Vagina (tissue), 2 donors: ENCODE results near the gene SH3YL1. TPM values are rescaled to one million over a fixed set of nuclear protein-coding genes. Genes with fewer than 3 reads are reported as not detected.

ENCODE experiments used
- DNase-seq, 2 donors: peaks; one replicate each; pipeline ENCODE4 v3.0.0-alpha.2; 2017; ENCODE audit errors: extremely low spot score in 2 of 2
- H3K27ac ChIP-seq: fragments of 200-600 bp; sonication (generic); one replicate; pipeline ENCODE4 v1.5.1; 2019
- H3K27me3 ChIP-seq: fragments of 200-600 bp; sonication (generic); one replicate; pipeline ENCODE4 v1.5.1; 2019
- H3K36me3 ChIP-seq, 2 donors: fragments of 200-600 bp; sonication (generic); one replicate each; pipeline ENCODE4 v1.5.1; 2017 to 2019
- H3K4me1 ChIP-seq: fragments of 200-600 bp; sonication (generic); one replicate; pipeline ENCODE4 v1.5.1; 2019
- H3K4me3 ChIP-seq, 2 donors: fragments of 200-600 bp; sonication (generic); 1 replicate in 1 of 2; 2 replicates in 1 of 2; pipeline ENCODE4 v1.5.1; 2016 to 2019
- H3K9me3 ChIP-seq: fragments of 200-600 bp; sonication (generic); one replicate; pipeline ENCODE4 v1.5.1; 2019
- POLR2A ChIP-seq, 2 donors: fragments of 450-650 bp; IDR thresholded peaks; one replicate each; pipeline ENCODE4 v1.6.1; 2017; ENCODE audit warnings: antibody characterized with exemption in 2 of 2, mild to moderate bottlenecking in 2 of 2, moderate library complexity in 2 of 2
- POLR2AphosphoS5 ChIP-seq, 2 donors: sonication (generic); formaldehyde crosslinking; IDR thresholded peaks; one replicate each; pipeline ENCODE4 v1.9.0; 2017; ENCODE audit warnings: antibody characterized with exemption in 2 of 2, mild to moderate bottlenecking in 2 of 2, low read depth in 1 of 2; ENCODE audit not compliant: insufficient read depth in 1 of 2
- intact Hi-C: fragments of 100-400 bp; cut with DNase I; formaldehyde crosslinking; loops from one replicate; pipeline ENCODE4 v1.15.1; 2023
- total RNA-seq: library from RNA; depleted of rRNA; stranded (reverse); fragments of >200 nt; gene quantifications from one replicate; pipeline ENCODE4 v1.2.3, GENCODE V29; 2016
- TF ChIP-seq, protein P1 (sequence below), 3 experiments: fragments of 450-650 bp in 2 of 3; fragments of 200-600 bp in 1 of 3; sonication (generic) in 1 of 3; IDR thresholded peaks; one replicate each; pipeline ENCODE4 v1.5.1; 2017 to 2019; ENCODE audit warnings: antibody characterized with exemption in 3 of 3, mild to moderate bottlenecking in 2 of 3, moderate library complexity in 2 of 3

The SH3YL1 gene
- total RNA-seq, 1 donor from 2014 or later: 32.9 TPM

DNA sequence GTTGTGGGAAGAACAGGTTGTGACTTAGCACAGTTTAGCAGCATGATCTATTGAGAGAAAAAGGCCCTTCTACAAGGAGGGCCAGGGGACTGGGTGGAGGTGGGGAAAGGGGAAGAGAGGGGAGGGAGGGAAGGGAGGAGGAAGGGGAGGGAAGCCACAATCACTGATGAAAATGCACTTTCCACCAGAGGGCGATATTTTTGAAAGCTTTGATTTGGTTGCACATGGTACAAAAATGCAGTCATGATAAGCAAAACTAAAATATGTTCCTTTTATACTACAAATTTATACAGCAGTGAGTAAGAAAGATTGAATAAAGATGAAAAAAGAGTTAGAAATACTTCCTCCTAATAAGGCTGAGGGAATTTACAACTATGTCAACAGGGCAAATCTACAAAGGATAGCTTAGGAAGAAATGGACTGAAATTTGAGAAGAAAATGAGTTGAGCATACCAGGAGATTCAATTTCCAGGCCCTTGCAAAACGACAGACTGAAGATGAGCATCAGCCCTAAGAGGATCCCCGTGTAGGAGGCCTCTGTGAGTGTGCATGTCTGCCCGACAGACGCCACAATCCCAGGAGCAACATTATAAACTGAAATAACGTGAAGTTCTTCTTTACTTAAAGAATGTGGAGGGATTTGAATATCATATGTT, 17.2 kb downstream of the SH3YL1 start:
- H3K9me3 ChIP-seq: no peaks in the 10 kb centered on the region
- H3K36me3 ChIP-seq: peaks cover 0 to 32% of the 10 kb centered on the region in 2 donors
- no peaks in the 10 kb centered on the region for H3K4me1 ChIP-seq
- DNase-seq: no peak
- TF ChIP-seq POLR2AphosphoS5 (IDR thresholded peaks at IDR 0.05; ENCODE audit: insufficient read depth in 1 of 2, low read depth in 1 of 2): no peak
- no peak for TF ChIP-seq POLR2A (IDR thresholded peaks at IDR 0.05)
- TF ChIP-seq, protein P1, sequence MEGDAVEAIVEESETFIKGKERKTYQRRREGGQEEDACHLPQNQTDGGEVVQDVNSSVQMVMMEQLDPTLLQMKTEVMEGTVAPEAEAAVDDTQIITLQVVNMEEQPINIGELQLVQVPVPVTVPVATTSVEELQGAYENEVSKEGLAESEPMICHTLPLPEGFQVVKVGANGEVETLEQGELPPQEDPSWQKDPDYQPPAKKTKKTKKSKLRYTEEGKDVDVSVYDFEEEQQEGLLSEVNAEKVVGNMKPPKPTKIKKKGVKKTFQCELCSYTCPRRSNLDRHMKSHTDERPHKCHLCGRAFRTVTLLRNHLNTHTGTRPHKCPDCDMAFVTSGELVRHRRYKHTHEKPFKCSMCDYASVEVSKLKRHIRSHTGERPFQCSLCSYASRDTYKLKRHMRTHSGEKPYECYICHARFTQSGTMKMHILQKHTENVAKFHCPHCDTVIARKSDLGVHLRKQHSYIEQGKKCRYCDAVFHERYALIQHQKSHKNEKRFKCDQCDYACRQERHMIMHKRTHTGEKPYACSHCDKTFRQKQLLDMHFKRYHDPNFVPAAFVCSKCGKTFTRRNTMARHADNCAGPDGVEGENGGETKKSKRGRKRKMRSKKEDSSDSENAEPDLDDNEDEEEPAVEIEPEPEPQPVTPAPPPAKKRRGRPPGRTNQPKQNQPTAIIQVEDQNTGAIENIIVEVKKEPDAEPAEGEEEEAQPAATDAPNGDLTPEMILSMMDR (IDR thresholded peaks at IDR 0.05): peak in 1 of 3 experiments; percentile 34
- H3K4me3 ChIP-seq: no peak overlapping the region
- no peaks in the 10 kb centered on the region for H3K27me3 ChIP-seq
- no peak overlapping the region for H3K27ac ChIP-seq
- intact Hi-C loops: loop anchor here (5.0 kb wide), 1 partner anchor 386 kb away; no protein-coding TSS in a partner anchor

DNA sequence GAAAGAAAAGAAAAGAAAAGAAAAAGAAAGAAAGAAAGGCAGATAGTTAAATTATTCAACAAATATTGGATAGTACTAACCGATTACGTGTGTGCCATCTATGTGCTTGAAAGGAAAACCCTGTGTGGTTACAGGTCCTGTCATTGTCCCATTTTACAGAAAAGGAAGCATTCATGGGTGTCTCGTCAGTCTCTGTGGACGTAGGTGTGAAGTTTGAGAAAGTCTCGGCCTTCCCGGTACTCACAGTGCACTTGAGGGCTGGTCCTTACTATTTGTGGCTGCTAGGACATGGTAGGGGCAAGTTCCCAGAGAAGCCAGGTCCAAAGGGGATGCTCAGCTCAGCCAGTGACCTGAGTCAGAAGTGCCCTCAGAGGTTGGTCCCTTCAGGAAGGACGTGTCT, 19.3 kb downstream of the SH3YL1 start:
- no peaks in the 10 kb centered on the region for H3K27me3 ChIP-seq
- no peak for TF ChIP-seq POLR2A (IDR thresholded peaks at IDR 0.05)
- TF ChIP-seq, protein P1 (IDR thresholded peaks at IDR 0.05): no peak
- H3K36me3 ChIP-seq: peaks cover 0 to 28% of the 10 kb centered on the region in 2 donors
- no peak for DNase-seq
- no peak overlapping the region for H3K27ac ChIP-seq
- no peak overlapping the region for H3K4me3 ChIP-seq
- H3K9me3 ChIP-seq: no peaks in the 10 kb centered on the region
- H3K4me1 ChIP-seq: no peaks in the 10 kb centered on the region
- intact Hi-C loops: no loop called here

DNA sequence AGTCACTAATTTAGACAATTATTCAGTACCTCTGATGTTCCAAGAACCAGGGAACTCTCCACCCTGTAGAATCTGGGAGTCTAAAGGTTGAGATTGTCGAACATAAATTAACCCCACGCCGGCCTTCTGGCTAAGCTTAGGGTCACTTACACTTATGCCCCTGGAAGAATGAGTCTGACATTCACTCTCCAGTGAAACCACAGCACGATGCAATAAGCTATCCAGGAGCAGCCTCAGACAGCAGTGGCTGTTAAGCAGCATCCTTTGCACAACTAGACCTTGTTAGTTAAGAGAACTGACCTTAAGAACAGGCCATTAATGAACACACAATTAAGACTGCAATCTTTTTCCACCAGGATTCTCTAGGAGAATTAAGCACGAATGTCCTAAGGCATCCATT, 25.0 kb downstream of the SH3YL1 start:
- Histone ChIP-seq H3K9me3 (no peaks in the 10 kb centered on the region), H3K27me3 (no peaks in the 10 kb centered on the region), H3K4me1 (no peaks in the 10 kb centered on the region), H3K4me3 (no peak overlapping the region), H3K36me3 (peaks cover 0 to 13% of the 10 kb centered on the region in 2 donors), H3K27ac (no peak overlapping the region)
- no peak for DNase-seq
- intact Hi-C loops: no loop called here
- TF ChIP-seq POLR2AphosphoS5 (IDR thresholded peaks at IDR 0.05; ENCODE audit: insufficient read depth in 1 of 2, low read depth in 1 of 2) (no peak), POLR2A (IDR thresholded peaks at IDR 0.05) (no peak)
- TF ChIP-seq, protein P1 (IDR thresholded peaks at IDR 0.05): no peak

DNA sequence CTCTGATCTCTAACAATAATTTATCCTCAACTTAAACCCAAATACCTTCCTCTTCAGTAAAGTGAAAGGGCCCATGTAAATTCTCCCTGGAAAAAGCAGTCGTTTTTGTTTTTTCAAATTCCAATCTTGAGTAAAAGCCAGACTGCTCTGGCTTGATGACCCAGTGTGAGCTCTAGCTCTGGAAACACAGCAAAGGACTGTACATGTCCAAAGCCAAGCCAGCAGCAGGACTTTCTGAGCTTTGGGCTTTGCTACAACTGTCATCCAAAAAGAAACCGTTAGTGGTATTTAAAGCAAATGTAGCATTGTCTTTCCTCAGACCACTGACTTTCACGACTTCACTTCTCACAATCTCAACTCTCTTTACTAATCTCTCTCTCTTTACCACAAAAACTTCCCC, 25.4 kb downstream of the SH3YL1 start:
- no peak overlapping the region for H3K27ac ChIP-seq
- TF ChIP-seq POLR2A (IDR thresholded peaks at IDR 0.05) (no peak), POLR2AphosphoS5 (IDR thresholded peaks at IDR 0.05; ENCODE audit: insufficient read depth in 1 of 2, low read depth in 1 of 2) (no peak)
- TF ChIP-seq, protein P1 (IDR thresholded peaks at IDR 0.05): no peak
- peaks cover 0 to 8% of the 10 kb centered on the region in 2 donors for H3K36me3 ChIP-seq
- no peaks in the 10 kb centered on the region for H3K27me3 ChIP-seq
- H3K9me3 ChIP-seq: no peaks in the 10 kb centered on the region
- H3K4me1 ChIP-seq: no peaks in the 10 kb centered on the region
- no peak overlapping the region for H3K4me3 ChIP-seq
- intact Hi-C loops: no loop called here
- DNase-seq: no peak

DNA sequence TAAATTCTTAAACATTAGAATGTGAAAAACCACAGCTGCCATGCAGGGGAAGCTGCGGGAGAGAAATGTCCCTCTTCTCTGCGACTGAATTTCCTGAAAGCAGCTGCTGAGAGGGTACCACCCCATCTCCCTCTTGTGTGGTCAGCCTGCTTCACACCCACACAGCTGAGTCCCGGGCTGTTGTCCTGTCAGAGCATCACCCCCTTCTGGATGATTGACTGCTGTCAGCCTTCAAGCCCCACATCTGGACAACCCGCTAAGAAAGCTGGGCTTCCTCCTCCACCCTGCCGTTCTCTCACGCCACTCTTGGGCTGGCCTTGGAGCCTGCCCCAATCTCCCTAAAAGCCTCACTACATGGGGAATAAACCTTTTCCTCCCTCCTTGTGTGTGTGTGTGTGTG, 26.0 kb downstream of the SH3YL1 start:
- intact Hi-C loops: no loop called here
- DNase-seq: no peak
- H3K27me3 ChIP-seq: no peaks in the 10 kb centered on the region
- H3K4me3 ChIP-seq: no peak overlapping the region
- H3K27ac ChIP-seq: no peak overlapping the region
- peaks cover 0 to 8% of the 10 kb centered on the region in 2 donors for H3K36me3 ChIP-seq
- H3K9me3 ChIP-seq: no peaks in the 10 kb centered on the region
- TF ChIP-seq, protein P1 (IDR thresholded peaks at IDR 0.05): no peak
- TF ChIP-seq POLR2AphosphoS5 (IDR thresholded peaks at IDR 0.05; ENCODE audit: insufficient read depth in 1 of 2, low read depth in 1 of 2) (no peak), POLR2A (IDR thresholded peaks at IDR 0.05) (no peak)
- H3K4me1 ChIP-seq: no peaks in the 10 kb centered on the region
